OCI-LY1 (cell line): ENCODE measurements around the gene TBX18.

Experiments
- H2AFZ ChIP-seq: fragments of 200-600 bp; sonication (generic), shearing (Covaris generic); 2 replicates; pipeline ENCODE4 v1.6.0; 2014; ENCODE audit warnings: antibody characterized with exemption, mild to moderate bottlenecking, low read length
- H3F3A ChIP-seq: fragments of 200-600 bp; sonication (generic), shearing (Covaris generic); 2 replicates; pipeline ENCODE4 v1.6.0; 2014; ENCODE audit warnings: mild to moderate bottlenecking, antibody characterized with exemption, low read length, moderate library complexity; ENCODE audit not compliant: insufficient read depth
- H3K27ac ChIP-seq: fragments of 200-600 bp; sonication (generic); 2 replicates; pipeline ENCODE4 v1.5.1; 2014; ENCODE audit warnings: low read length, mixed run types, mild to moderate bottlenecking, low read depth; ENCODE audit not compliant: poor library complexity, severe bottlenecking
- H3K27me3 ChIP-seq: fragments of 200-600 bp; sonication (generic); 2 replicates; pipeline ENCODE4 v1.6.0; 2014; ENCODE audit warnings: antibody characterized with exemption, mild to moderate bottlenecking, low read length, moderate library complexity; ENCODE audit not compliant: insufficient read depth
- H3K36me3 ChIP-seq: fragments of 200-600 bp; sonication (generic); 2 replicates; pipeline ENCODE4 v1.6.1; 2014; ENCODE audit warnings: mild to moderate bottlenecking, antibody characterized with exemption, low read length, moderate library complexity, mixed read lengths; ENCODE audit not compliant: insufficient read depth
- H3K4me1 ChIP-seq: fragments of 200-600 bp; sonication (generic); 2 replicates; pipeline ENCODE4 v1.5.1; 2014; ENCODE audit warnings: mild to moderate bottlenecking, low read length, moderate library complexity; ENCODE audit not compliant: insufficient read depth, severe bottlenecking
- H3K4me2 ChIP-seq: fragments of 200-600 bp; sonication (generic), shearing (Covaris generic); 2 replicates; pipeline ENCODE4 v1.6.1; 2014; ENCODE audit warnings: low read length
- H3K4me3 ChIP-seq: fragments of 200-600 bp; sonication (generic); 2 replicates; pipeline ENCODE4 v1.5.1; 2014; ENCODE audit warnings: low read length, low read depth, mild to moderate bottlenecking, mixed read lengths; ENCODE audit not compliant: poor library complexity, severe bottlenecking
- H3K79me2 ChIP-seq: fragments of 200-600 bp; shearing (Covaris generic); 2 replicates; pipeline ENCODE4 v1.6.1; 2016; ENCODE audit warnings: mixed run types, low read length, mixed read lengths; ENCODE audit not compliant: insufficient read depth
- H3K9ac ChIP-seq: fragments of 200-600 bp; sonication (generic), shearing (Covaris generic); 2 replicates; pipeline ENCODE4 v1.6.1; 2014; ENCODE audit warnings: mild to moderate bottlenecking, low read length, mixed read lengths
- H3K9me2 ChIP-seq: fragments of 200-600 bp; sonication (generic), shearing (Covaris generic); 2 replicates; pipeline ENCODE4 v1.6.1; 2014; ENCODE audit warnings: low read depth, mild to moderate bottlenecking, low read length, mixed read lengths
- H3K9me3 ChIP-seq: fragments of 200-600 bp; shearing (Covaris generic); 2 replicates; pipeline ENCODE4 v1.6.1; 2014; ENCODE audit warnings: low read length, mixed read lengths
- H4K20me1 ChIP-seq: fragments of 200-600 bp; sonication (generic), shearing (Covaris generic); 2 replicates; pipeline ENCODE4 v1.6.0; 2016; ENCODE audit warnings: mild to moderate bottlenecking, low read length; ENCODE audit not compliant: insufficient read depth
- EZH2 ChIP-seq: fragments of 200-600 bp; sonication (generic), shearing (Covaris generic); IDR thresholded peaks from 2 replicates; pipeline ENCODE4 v1.8.0; 2017; ENCODE audit warnings: borderline replicate concordance, mixed run types, mild to moderate bottlenecking, antibody characterized with exemption, low read length, moderate library complexity, mixed read lengths
- TF ChIP-seq, protein P1 (sequence below): fragments of 200-600 bp; sonication (generic), shearing (Covaris generic); IDR thresholded peaks from 2 replicates; pipeline ENCODE4 v1.5.1; 2017; ENCODE audit warnings: mild to moderate bottlenecking, antibody characterized with exemption, low read length, moderate library complexity, mixed read lengths

The TBX18 gene

DNA sequence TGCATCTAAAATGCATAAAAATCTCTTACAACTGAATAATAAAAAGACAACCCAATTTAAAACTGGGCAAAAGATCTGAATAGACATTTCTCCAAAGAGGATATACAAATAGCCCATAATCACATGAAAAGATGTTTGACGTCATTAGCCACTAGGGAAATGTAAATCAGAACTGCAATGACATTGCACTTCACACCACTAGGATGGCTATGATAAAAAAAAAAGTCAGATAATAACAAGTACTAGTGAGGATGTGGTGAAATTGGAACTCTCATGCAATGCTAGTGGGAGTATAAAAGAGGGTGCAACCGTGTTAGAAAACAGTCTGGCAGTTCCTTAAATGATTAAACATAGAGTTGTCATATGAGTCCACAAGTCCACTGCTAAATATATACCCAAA is 24.3 kb upstream of the TBX18 start:
- no peak overlapping the region for H3K4me3 ChIP-seq

DNA sequence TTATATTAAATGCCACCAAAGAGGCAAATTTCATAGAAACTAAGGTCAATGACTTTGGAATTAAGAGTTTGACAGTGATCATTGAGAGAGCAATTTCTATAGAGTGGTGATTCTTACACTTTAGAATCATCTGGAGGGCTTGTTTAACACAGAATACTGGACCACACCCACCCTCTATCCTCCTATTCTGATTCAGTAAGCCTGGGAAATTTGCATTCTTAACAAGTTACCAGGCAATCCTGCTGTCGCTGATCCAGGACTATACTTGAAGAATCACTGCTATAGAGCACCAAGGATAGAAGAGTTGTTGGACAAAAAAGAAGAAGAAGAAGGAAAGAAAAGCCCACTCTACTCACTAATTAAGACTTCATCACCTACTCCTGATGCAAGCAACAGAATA is 21.3 kb upstream of the TBX18 start:
- Histone ChIP-seq H3K36me3 (no peaks in the 10 kb centered on the region), H4K20me1 (no peaks in the 10 kb centered on the region), H3K4me1 (no peaks in the 10 kb centered on the region), H3K9ac (no peak overlapping the region), H3K79me2 (no peaks in the 10 kb centered on the region), H3K27ac (no peak overlapping the region), H3F3A (no peaks in the 10 kb centered on the region), H3K4me3 (no peak overlapping the region), H3K4me2 (no peak overlapping the region), H3K27me3 (no peaks in the 10 kb centered on the region), H3K9me3 (no peaks in the 10 kb centered on the region), H3K9me2 (no peaks in the 10 kb centered on the region), H2AFZ (no peak overlapping the region)
- TF ChIP-seq, protein P1, sequence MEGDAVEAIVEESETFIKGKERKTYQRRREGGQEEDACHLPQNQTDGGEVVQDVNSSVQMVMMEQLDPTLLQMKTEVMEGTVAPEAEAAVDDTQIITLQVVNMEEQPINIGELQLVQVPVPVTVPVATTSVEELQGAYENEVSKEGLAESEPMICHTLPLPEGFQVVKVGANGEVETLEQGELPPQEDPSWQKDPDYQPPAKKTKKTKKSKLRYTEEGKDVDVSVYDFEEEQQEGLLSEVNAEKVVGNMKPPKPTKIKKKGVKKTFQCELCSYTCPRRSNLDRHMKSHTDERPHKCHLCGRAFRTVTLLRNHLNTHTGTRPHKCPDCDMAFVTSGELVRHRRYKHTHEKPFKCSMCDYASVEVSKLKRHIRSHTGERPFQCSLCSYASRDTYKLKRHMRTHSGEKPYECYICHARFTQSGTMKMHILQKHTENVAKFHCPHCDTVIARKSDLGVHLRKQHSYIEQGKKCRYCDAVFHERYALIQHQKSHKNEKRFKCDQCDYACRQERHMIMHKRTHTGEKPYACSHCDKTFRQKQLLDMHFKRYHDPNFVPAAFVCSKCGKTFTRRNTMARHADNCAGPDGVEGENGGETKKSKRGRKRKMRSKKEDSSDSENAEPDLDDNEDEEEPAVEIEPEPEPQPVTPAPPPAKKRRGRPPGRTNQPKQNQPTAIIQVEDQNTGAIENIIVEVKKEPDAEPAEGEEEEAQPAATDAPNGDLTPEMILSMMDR, result no peak
- TF ChIP-seq EZH2, result no peak

More for the DNA sequence above, 24.3 kb upstream of the TBX18 start:
- H3F3A ChIP-seq, result no peaks in the 10 kb centered on the region
- H3K27me3 ChIP-seq, result no peaks in the 10 kb centered on the region
- H3K4me1 ChIP-seq, result no peaks in the 10 kb centered on the region
- no peaks in the 10 kb centered on the region for H3K9me2 ChIP-seq
- no peak overlapping the region for H3K9ac ChIP-seq
- no peaks in the 10 kb centered on the region for H4K20me1 ChIP-seq
- TF ChIP-seq, protein P1, result no peak
- H3K4me2 ChIP-seq, result no peak overlapping the region
- H3K9me3 ChIP-seq, result no peaks in the 10 kb centered on the region
- no peak overlapping the region for H2AFZ ChIP-seq
- no peaks in the 10 kb centered on the region for H3K79me2 ChIP-seq
- H3K27ac ChIP-seq, result no peak overlapping the region
- H3K36me3 ChIP-seq, result no peaks in the 10 kb centered on the region

DNA sequence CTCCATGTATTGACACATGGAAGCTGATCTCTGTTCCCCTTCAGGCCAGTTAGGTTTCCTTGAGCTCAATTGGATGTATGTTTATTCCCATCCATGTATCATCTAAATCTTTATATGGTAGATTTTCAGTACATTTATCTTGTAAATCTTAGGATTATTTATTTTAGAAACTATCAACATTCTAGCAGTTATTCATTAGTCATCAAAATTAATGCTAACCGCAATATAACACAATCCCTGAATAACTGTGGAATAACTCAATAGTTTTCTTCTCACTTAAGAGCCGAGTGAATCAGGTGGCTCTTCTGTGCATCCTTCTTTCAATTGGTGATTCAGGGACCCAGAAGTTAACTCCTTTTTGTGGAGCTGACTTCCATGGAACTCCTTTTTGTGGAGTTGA is 15.5 kb upstream of the TBX18 start:
- no peaks in the 10 kb centered on the region for H3K9me2 ChIP-seq
- TF ChIP-seq EZH2, result no peak
- H4K20me1 ChIP-seq, result no peaks in the 10 kb centered on the region
- H3K36me3 ChIP-seq, result no peaks in the 10 kb centered on the region
- no peak overlapping the region for H3K27ac ChIP-seq
- no peaks in the 10 kb centered on the region for H3K4me1 ChIP-seq
- no peak overlapping the region for H3K9ac ChIP-seq
- no peak overlapping the region for H3K4me2 ChIP-seq
- no peaks in the 10 kb centered on the region for H3K79me2 ChIP-seq
- no peak overlapping the region for H3K4me3 ChIP-seq
- no peaks in the 10 kb centered on the region for H3K27me3 ChIP-seq
- H3K9me3 ChIP-seq, result no peaks in the 10 kb centered on the region
- no peak overlapping the region for H2AFZ ChIP-seq
- no peaks in the 10 kb centered on the region for H3F3A ChIP-seq

DNA sequence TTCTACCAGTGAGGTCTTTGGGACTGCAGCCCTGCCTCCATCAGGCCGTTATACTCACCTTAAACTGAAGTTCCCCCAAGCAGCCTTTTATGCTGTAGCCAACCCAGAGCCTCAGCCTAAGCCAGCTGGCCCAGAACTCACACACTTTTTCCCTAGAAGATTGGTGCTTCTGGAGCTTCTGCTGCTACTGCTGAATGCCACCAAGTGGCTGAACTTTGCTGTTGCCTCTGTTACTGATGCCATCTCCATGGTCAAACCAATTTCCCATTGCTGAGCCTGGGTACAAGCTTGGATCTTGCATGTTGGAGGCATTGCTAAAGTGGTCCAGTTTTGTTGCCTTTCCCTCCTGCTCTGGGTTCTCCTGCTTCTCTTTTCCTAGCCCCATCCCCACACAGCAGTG is 15.0 kb upstream of the TBX18 start:
- no peaks in the 10 kb centered on the region for H3K79me2 ChIP-seq
- no peaks in the 10 kb centered on the region for H3K27me3 ChIP-seq
- H3K4me2 ChIP-seq, result no peak overlapping the region
- no peaks in the 10 kb centered on the region for H3K4me1 ChIP-seq
- H3K9ac ChIP-seq, result no peak overlapping the region
- no peak overlapping the region for H2AFZ ChIP-seq
- no peaks in the 10 kb centered on the region for H4K20me1 ChIP-seq
- no peaks in the 10 kb centered on the region for H3F3A ChIP-seq
- no peaks in the 10 kb centered on the region for H3K36me3 ChIP-seq
- no peaks in the 10 kb centered on the region for H3K9me3 ChIP-seq
- no peaks in the 10 kb centered on the region for H3K9me2 ChIP-seq
- no peak overlapping the region for H3K4me3 ChIP-seq
- H3K27ac ChIP-seq, result no peak overlapping the region
- TF ChIP-seq, protein P1, result no peak
- TF ChIP-seq EZH2, result no peak
